Gastroesophageal sphincter (tissue), 3 donors: ENCODE results near the gene MYO15A.

Experiments
- CTCF ChIP-seq, 4 experiments: fragments of 200-600 bp in 2 of 4; fragments of 450-650 bp in 2 of 4; sonication (generic) in 1 of 4; IDR thresholded peaks; one replicate each; pipeline ENCODE4 v1.5.1; 2017 to 2019; ENCODE audit warnings: antibody characterized with exemption in 4 of 4, mild to moderate bottlenecking in 2 of 4, moderate library complexity in 2 of 4
- POLR2A ChIP-seq, 2 donors: fragments of 450-650 bp; IDR thresholded peaks; one replicate each; pipeline ENCODE4 v1.6.1; 2017; ENCODE audit warnings: antibody characterized with exemption in 2 of 2, mild to moderate bottlenecking in 2 of 2, moderate library complexity in 1 of 2

- TF ChIP-seq CTCF (IDR thresholded peaks at IDR 0.05): no peak
- no peak for TF ChIP-seq POLR2A (IDR thresholded peaks at IDR 0.05)
Measured at GRCh38 chr17:18224053-18224386, 115.5 kb downstream of the MYO15A start.
